ENCODE measurements around the gene ABCA6.
"Not testable (repeated sequence)": the region's sequence is repeated elsewhere in the genome, so short reads cannot be mapped to it uniquely, and the experiment has no call there.

ABCA6 gene

GRCh38 chr17:69141431-69142174, at the start of gene ABCA6:
ABCA6 (minus strand) TSS chr17:69141895; CDS start chr17:69140703, 1,192 bp downstream.
- DNase-seq, result no peak

GRCh38 chr17:69188796-69189195, 47.1 kb upstream of the ABCA6 start:
- no peak for DNase-seq

GRCh38 chr17:69188064-69188463, 46.4 kb upstream of the ABCA6 start:
- no peak for DNase-seq

- DNase-seq, result no peak
These were observed 45.6 kb upstream of the ABCA6 start for GRCh38 chr17:69187294-69187693.

- DNase-seq, result no peak
These were observed 37.7 kb upstream of the ABCA6 start for GRCh38 chr17:69179227-69179952.

GRCh38 chr17:69176457-69176795, 34.7 kb upstream of the ABCA6 start:
- DNase-seq, result no peak

- no peak for DNase-seq
These were observed 34.1 kb upstream of the ABCA6 start for GRCh38 chr17:69175625-69176456.

GRCh38 chr17:69175262-69175624, 33.5 kb upstream of the ABCA6 start:
- no peak for DNase-seq

- DNase-seq, result no peak
These were observed 31.4 kb upstream of the ABCA6 start for GRCh38 chr17:69173118-69173517.

GRCh38 chr17:69170377-69170776, 28.7 kb upstream of the ABCA6 start:
- DNase-seq, result no peak

- DNase-seq, result not testable (repeated sequence)
These were observed 26.9 kb upstream of the ABCA6 start for GRCh38 chr17:69168642-69169041.

- no peak for DNase-seq
These were observed 25.3 kb upstream of the ABCA6 start for GRCh38 chr17:69166957-69167356.

GRCh38 chr17:69164206-69164605, 22.5 kb upstream of the ABCA6 start:
- no peak for DNase-seq

GRCh38 chr17:69159418-69159817, 17.7 kb upstream of the ABCA6 start:
- no peak for DNase-seq

GRCh38 chr17:69154267-69154666, 12.6 kb upstream of the ABCA6 start:
- DNase-seq, result no peak

- no peak for DNase-seq
These were observed 8.6 kb upstream of the ABCA6 start for GRCh38 chr17:69150333-69150732.

- no peak for DNase-seq
These were observed 5.8 kb upstream of the ABCA6 start for GRCh38 chr17:69147460-69147859.

- DNase-seq, result no peak
These were observed 2.9 kb upstream of the ABCA6 start for GRCh38 chr17:69144331-69145255.

- no peak for DNase-seq
These were observed 2.1 kb upstream of the ABCA6 start for GRCh38 chr17:69143683-69144231.

GRCh38 chr17:69143151-69143550, 1.5 kb upstream of the ABCA6 start:
- no peak for DNase-seq

GRCh38 chr17:69142175-69142802, 594 bp upstream of the ABCA6 start:
- DNase-seq, result no peak

GRCh38 chr17:69134112-69134511, 7.6 kb downstream of the ABCA6 start:
- no peak for DNase-seq
